Measurements from ENCODE around the gene CDH13. TPM values are rescaled to one million over a fixed set of nuclear protein-coding genes. Genes with fewer than 3 reads are reported as not detected.
A peak's percentile ranks its signal among the peaks of the same experiment; 100 is the strongest.

Gene CDH13
- total RNA-seq, 1 donor from 2014 or later: 14.3 TPM

DNA sequence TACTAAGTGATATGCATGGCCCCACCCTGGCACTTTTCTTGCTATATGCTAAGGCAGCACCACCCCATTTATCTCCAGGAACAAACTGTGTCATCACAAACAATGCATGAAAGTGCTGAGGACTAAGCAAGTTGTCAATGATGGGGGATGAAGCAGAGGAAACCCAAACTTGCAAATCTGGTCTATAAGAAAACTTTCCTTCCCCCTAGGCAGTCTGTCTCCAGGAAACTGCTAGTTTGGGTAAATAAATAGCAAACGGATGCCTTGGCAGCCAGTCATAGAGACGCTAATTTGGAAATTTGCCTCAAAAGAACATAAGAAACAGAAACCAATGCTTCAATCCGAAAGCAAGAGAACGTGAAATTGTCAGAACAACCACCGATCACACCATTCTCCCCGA lies 1175.4 kb downstream of the CDH13 start:
- Histone ChIP-seq H3K4me3 (peak overlapping the region; percentile 37), H3K4me1 (peaks cover 16% of the 10 kb centered on the region), H3K9me3 (no peaks in the 10 kb centered on the region), H3K36me3 (no peaks in the 10 kb centered on the region), H3K27me3 (ENCODE audit: low read depth) (no peaks in the 10 kb centered on the region), H3K27ac (peak overlapping the region; percentile 9)
- TF ChIP-seq CTCF (IDR thresholded peaks at IDR 0.05): no peak
- ATAC-seq (peak; percentile 56 to 66), DNase-seq (no peak)
- intact Hi-C loops (cut with DNase I): no loop called here

DNA sequence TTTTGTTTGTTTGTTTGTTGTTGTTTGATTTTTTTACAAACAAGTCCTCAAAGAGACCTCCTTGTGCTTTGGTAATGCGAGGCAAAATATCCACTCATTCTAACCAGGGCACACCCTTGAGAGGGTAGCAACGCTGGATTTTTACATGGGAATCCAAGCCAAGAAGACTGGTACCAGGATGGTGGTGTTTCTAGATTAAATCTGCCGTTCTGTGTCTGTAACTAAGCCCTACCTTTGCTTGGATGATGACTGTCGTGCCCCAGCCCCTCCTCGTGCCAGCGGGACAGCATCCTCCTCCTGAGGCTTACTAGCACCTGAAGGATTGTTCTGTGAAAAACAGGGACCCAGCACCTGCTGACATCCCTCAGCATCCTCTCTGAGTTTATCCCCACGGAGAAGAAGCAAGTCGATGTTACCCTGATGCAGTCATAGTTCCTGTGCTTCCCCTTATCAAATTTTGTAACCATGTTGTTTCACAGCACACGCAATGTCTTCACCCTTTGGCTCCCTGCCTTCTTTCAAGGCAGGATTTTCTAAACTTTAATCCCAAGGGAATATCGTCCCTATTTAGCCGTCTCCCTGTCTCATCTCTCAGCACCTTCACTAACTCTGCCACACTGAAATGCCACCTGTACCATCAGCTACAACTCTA lies 1175.9 kb downstream of the CDH13 start:
- peak overlapping the region; percentile 9 for H3K27ac ChIP-seq
- intact Hi-C loops (cut with DNase I): no loop called here
- ATAC-seq (no peak), DNase-seq (no peak)
- H3K4me3 ChIP-seq: peak overlapping the region; percentile 37
- no peak for TF ChIP-seq CTCF (IDR thresholded peaks at IDR 0.05)
- no peaks in the 10 kb centered on the region for H3K36me3 ChIP-seq
- no peaks in the 10 kb centered on the region for H3K9me3 ChIP-seq
- H3K4me1 ChIP-seq: peaks cover 20% of the 10 kb centered on the region
- H3K27me3 ChIP-seq (ENCODE audit: low read depth): no peaks in the 10 kb centered on the region

DNA sequence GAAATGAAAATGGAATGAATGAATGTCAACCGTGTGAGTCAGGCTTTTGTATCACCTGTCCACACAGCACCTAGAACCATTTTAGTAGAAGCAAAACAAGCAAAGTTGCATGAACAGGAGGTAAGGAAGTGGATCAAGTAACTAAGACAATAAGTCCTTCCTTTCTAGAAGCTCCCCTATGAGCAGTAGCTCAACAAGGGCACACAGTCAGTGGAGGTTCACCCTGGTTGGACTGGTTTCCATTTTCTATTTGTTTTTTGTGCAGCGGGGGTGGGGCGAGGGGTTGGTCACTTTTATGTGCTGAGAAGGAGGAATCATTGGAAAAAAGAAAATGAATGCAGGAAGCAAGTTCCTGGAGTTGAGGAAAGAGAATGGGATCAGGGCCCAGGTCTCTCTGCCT lies 1177.0 kb downstream of the CDH13 start:
- Histone ChIP-seq H3K4me1 (peaks cover 24% of the 10 kb centered on the region), H3K27ac (no peak overlapping the region), H3K27me3 (ENCODE audit: low read depth) (no peaks in the 10 kb centered on the region), H3K36me3 (no peaks in the 10 kb centered on the region), H3K4me3 (no peak overlapping the region), H3K9me3 (no peaks in the 10 kb centered on the region)
- intact Hi-C loops (cut with DNase I): no loop called here
- DNase-seq (no peak), ATAC-seq (no peak)
- no peak for TF ChIP-seq CTCF (IDR thresholded peaks at IDR 0.05)

DNA sequence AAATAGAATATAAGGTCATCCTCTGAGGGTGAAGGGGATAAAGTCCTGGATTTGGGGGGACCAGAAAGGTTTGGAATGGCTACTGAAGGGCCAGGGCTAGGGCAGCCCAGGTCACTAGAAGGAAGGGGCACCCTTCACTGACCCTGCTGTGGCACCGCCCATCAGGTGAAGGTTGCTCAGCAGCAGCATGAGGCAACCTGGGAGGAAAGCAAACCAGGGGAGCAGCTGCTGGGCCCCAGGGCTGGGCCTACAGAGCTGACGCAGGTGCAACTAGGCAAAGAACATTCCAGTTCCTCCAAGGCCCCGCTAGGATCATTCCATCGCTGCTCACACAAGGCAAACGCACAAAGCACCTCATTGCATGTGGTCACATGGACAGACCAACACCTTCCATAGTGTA lies 1177.6 kb downstream of the CDH13 start:
- Histone ChIP-seq H3K27me3 (ENCODE audit: low read depth) (no peaks in the 10 kb centered on the region), H3K9me3 (no peaks in the 10 kb centered on the region), H3K4me1 (peaks cover 29% of the 10 kb centered on the region), H3K27ac (no peak overlapping the region), H3K4me3 (no peak overlapping the region), H3K36me3 (no peaks in the 10 kb centered on the region)
- no peak for TF ChIP-seq CTCF (IDR thresholded peaks at IDR 0.05)
- no peak for ATAC-seq
- intact Hi-C loops (cut with DNase I): no loop called here
- no peak for DNase-seq

GRCh38 chr16:83806036-83806435 lies 1179.3 kb downstream of the CDH13 start:
- H3K36me3 ChIP-seq: peaks cover 12% of the 10 kb centered on the region
- no peak for TF ChIP-seq CTCF (IDR thresholded peaks at IDR 0.05)
- H3K4me3 ChIP-seq: no peak overlapping the region
- DNase-seq: no peak
- no peaks in the 10 kb centered on the region for H3K27me3 ChIP-seq (ENCODE audit: low read depth)
- peak overlapping the region; percentile 70 for H3K27ac ChIP-seq
- intact Hi-C loops (cut with DNase I): no loop called here
- no peak for ATAC-seq
- no peaks in the 10 kb centered on the region for H3K9me3 ChIP-seq
- peaks cover 46% of the 10 kb centered on the region for H3K4me1 ChIP-seq
